Trophoblast cell (in vitro differentiated cells and primary cell): ENCODE data around the gene CLCN7.

Experiments
- DNase-seq, 2 donors: peaks; one replicate each; pipeline ENCODE4 v3.0.0-alpha.2; 2016
- H2AFZ ChIP-seq: 2 replicates; pipeline ENCODE4 v1.6.1; 2013; ENCODE audit warnings: low read length, moderate library complexity, mild to moderate bottlenecking; ENCODE audit not compliant: insufficient read depth, poor library complexity
- H2AK5ac ChIP-seq: 2 replicates; pipeline ENCODE4 v1.6.1; 2013; ENCODE audit warnings: mild to moderate bottlenecking, low read length
- H2BK120ac ChIP-seq: 2 replicates; pipeline ENCODE4 v1.6.1; 2013; ENCODE audit warnings: low read length, mild to moderate bottlenecking, moderate library complexity; ENCODE audit not compliant: insufficient read depth, poor library complexity
- H2BK12ac ChIP-seq: 2 replicates; pipeline ENCODE4 v1.6.1; 2013; ENCODE audit warnings: mild to moderate bottlenecking, low read length, moderate library complexity
- H2BK5ac ChIP-seq: 2 replicates; pipeline ENCODE4 v1.6.1; 2013; ENCODE audit warnings: low read length, low read depth, moderate library complexity, mild to moderate bottlenecking; ENCODE audit not compliant: poor library complexity
- H3K14ac ChIP-seq: 2 replicates; pipeline ENCODE4 v1.6.1; 2013; ENCODE audit warnings: mild to moderate bottlenecking, low read length
- H3K18ac ChIP-seq: 2 replicates; pipeline ENCODE4 v1.6.1; 2013; ENCODE audit warnings: mild to moderate bottlenecking, low read length
- H3K23ac ChIP-seq: 2 replicates; pipeline ENCODE4 v1.6.1; 2013; ENCODE audit warnings: low read length
- H3K27ac ChIP-seq: 2 replicates; pipeline ENCODE4 v1.5.1; 2013; ENCODE audit warnings: low read depth, mild to moderate bottlenecking, inconsistent platforms, low read length, moderate library complexity
- H3K27me3 ChIP-seq: 2 replicates; pipeline ENCODE4 v1.6.1; 2013; ENCODE audit warnings: inconsistent platforms, mild to moderate bottlenecking, low read length, moderate library complexity; ENCODE audit not compliant: insufficient read depth
- H3K36me3 ChIP-seq, 2 experiments: 1 replicate in 1 of 2; 2 replicates in 1 of 2; pipeline ENCODE4 v1.6.1; 2013; ENCODE audit warnings: low read length in 2 of 2, mild to moderate bottlenecking in 2 of 2, moderate library complexity in 1 of 2; ENCODE audit not compliant: insufficient read depth in 2 of 2, control insufficient read depth in 1 of 2
- H3K4ac ChIP-seq: 2 replicates; pipeline ENCODE4 v1.6.1; 2013; ENCODE audit warnings: low read depth, mild to moderate bottlenecking, low read length, moderate library complexity
- H3K4me1 ChIP-seq, 2 experiments: 1 replicate in 1 of 2; 2 replicates in 1 of 2; pipeline ENCODE4 v1.6.1; 2013; ENCODE audit warnings: low read length in 2 of 2, mild to moderate bottlenecking in 2 of 2, moderate library complexity in 1 of 2; ENCODE audit not compliant: insufficient read depth in 2 of 2, control insufficient read depth in 1 of 2
- H3K4me2 ChIP-seq: 2 replicates; pipeline ENCODE4 v1.6.1; 2013; ENCODE audit warnings: inconsistent platforms, mild to moderate bottlenecking, low read length, moderate library complexity
- H3K4me3 ChIP-seq: 2 replicates; pipeline ENCODE4 v1.5.1; 2013; ENCODE audit warnings: mild to moderate bottlenecking, low read depth, low read length, inconsistent platforms
- H3K79me1 ChIP-seq: one replicate; pipeline ENCODE4 v1.6.1; 2013; ENCODE audit warnings: low read length
- H3K79me2 ChIP-seq: 2 replicates; pipeline ENCODE4 v1.6.1; 2013; ENCODE audit warnings: low read length, mild to moderate bottlenecking; ENCODE audit not compliant: control insufficient read depth, insufficient read depth, poor library complexity
- H3K9ac ChIP-seq: 2 replicates; pipeline ENCODE4 v1.6.1; 2013; ENCODE audit warnings: mild to moderate bottlenecking, low read length
- H3K9me3 ChIP-seq: 2 replicates; pipeline ENCODE4 v1.6.1; 2013; ENCODE audit warnings: low read depth, mild to moderate bottlenecking, control low read depth, inconsistent platforms, low read length; ENCODE audit not compliant: insufficient read depth
- H4K12ac ChIP-seq: 2 replicates; pipeline ENCODE4 v1.6.1; 2013; ENCODE audit warnings: low read depth, mild to moderate bottlenecking, low read length, moderate library complexity
- H4K8ac ChIP-seq: 2 replicates; pipeline ENCODE4 v1.6.1; 2013; ENCODE audit warnings: low read depth, mild to moderate bottlenecking, low read length, moderate library complexity
- H4K91ac ChIP-seq: one replicate; pipeline ENCODE4 v1.6.1; 2013; ENCODE audit warnings: low read depth, mild to moderate bottlenecking, low read length, moderate library complexity
- WGBS: extraction: QIAGEN DNeasy Blood & Tissue Kit; methylation state at CpG from one replicate; pipeline ENCODE4 v1.1.7; 2013; ENCODE audit warnings: missing lambda C conversion rate; ENCODE audit not compliant: insufficient read length, insufficient coverage; ENCODE audit errors: extremely low coverage; 5-methylcytosine and 5-hydroxymethylcytosine counted together

CLCN7 gene

DNA sequence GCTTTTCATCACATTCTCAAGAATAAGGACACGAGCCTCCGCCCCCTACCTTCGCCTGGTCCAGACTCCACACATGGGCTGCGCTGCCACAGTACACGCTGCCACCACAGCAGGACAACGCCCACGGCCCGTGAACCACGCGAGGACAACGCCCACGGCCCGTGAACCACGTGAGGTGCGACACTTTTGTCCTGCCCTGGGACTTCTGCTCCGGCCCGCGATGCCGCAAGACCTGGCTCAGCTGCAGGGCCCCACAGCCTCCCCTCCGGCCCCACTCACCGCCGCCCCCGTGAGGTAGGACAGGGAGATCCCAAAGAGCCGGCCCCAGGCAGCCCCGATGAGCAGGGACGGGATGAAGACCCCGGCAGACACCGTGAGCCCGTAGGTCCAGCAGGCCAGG is 24.6 kb downstream of the CLCN7 start:
- Histone ChIP-seq H3K14ac (no peak overlapping the region), H2AFZ (no peak overlapping the region)

DNA sequence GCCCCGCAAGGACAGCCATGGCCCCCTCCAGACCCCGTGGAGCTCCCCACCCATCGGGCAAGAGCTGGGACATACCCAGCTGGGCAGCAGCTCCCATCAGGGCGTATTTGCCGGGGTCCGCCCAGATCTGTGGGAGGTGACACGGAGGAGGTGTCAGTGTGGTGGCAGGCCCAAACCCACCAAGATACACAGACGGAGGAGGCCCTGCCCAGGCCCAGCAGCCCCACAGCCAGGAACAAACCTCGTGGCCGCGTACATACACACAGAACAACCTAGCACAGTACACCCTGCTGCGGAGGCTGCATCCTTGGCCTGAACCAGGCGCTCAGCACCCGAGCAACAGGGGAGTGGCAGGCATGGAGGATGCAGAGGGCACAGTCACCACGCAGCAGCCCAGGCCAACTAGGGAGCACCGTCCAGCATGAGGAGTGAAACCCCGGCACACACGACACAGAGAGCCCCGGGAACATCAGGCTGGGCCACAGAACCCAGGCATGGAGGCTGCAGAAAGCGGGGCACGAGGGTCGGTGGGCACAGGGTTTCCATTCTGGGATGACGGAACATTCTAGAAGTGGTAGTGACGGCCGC is 25.5 kb downstream of the CLCN7 start:
- Histone ChIP-seq H3K27me3 (no peaks in the 10 kb centered on the region), H3K4ac (no peak overlapping the region), H3K36me3 (peaks cover 82 to 85% of the 10 kb centered on the region in 2 experiments), H2BK120ac (no peak overlapping the region), H3K4me2 (no peak overlapping the region), H3K79me1 (no peaks in the 10 kb centered on the region), H2AFZ (no peak overlapping the region), H3K4me3 (no peak overlapping the region), H4K12ac (no peak overlapping the region), H3K4me1 (no peaks in the 10 kb centered on the region), H4K8ac (no peak overlapping the region), H3K23ac (no peak overlapping the region), H3K18ac (no peak overlapping the region), H2BK5ac (no peak overlapping the region), H3K79me2 (no peaks in the 10 kb centered on the region), H2AK5ac (no peak overlapping the region), H2BK12ac (no peak overlapping the region), H3K9ac (no peak overlapping the region), H4K91ac (no peak overlapping the region), H3K9me3 (peaks cover 6% of the 10 kb centered on the region), H3K27ac (no peak overlapping the region), H3K14ac (no peak overlapping the region)
- WGBS = no CpG with 5 or more reads among the region's 25 CpGs
- DNase-seq = no peak

More for the DNA sequence above, 24.6 kb downstream of the CLCN7 start:
- H3K79me1 ChIP-seq = no peaks in the 10 kb centered on the region
- H2BK5ac ChIP-seq = no peak overlapping the region
- H3K27ac ChIP-seq = no peak overlapping the region
- H3K18ac ChIP-seq = no peak overlapping the region
- H4K8ac ChIP-seq = no peak overlapping the region
- H2BK12ac ChIP-seq = no peak overlapping the region
- no peak overlapping the region for H3K4ac ChIP-seq
- no peak overlapping the region for H3K9ac ChIP-seq
- no peaks in the 10 kb centered on the region for H3K27me3 ChIP-seq
- no peaks in the 10 kb centered on the region for H3K79me2 ChIP-seq
- no peak overlapping the region for H4K91ac ChIP-seq
- peak overlapping the region; percentile 3 for H3K4me3 ChIP-seq
- H3K36me3 ChIP-seq = peaks cover 91 to 93% of the 10 kb centered on the region in 2 experiments
- no peak overlapping the region for H4K12ac ChIP-seq
- H3K4me1 ChIP-seq = no peaks in the 10 kb centered on the region
- DNase-seq = no peak
- H3K23ac ChIP-seq = no peak overlapping the region
- no peak overlapping the region for H3K4me2 ChIP-seq
- H2BK120ac ChIP-seq = no peak overlapping the region
- peaks cover 6% of the 10 kb centered on the region for H3K9me3 ChIP-seq
- whole genome bisulfite sequencing = no CpG with 5 or more reads among the region's 29 CpGs
- no peak overlapping the region for H2AK5ac ChIP-seq

DNA sequence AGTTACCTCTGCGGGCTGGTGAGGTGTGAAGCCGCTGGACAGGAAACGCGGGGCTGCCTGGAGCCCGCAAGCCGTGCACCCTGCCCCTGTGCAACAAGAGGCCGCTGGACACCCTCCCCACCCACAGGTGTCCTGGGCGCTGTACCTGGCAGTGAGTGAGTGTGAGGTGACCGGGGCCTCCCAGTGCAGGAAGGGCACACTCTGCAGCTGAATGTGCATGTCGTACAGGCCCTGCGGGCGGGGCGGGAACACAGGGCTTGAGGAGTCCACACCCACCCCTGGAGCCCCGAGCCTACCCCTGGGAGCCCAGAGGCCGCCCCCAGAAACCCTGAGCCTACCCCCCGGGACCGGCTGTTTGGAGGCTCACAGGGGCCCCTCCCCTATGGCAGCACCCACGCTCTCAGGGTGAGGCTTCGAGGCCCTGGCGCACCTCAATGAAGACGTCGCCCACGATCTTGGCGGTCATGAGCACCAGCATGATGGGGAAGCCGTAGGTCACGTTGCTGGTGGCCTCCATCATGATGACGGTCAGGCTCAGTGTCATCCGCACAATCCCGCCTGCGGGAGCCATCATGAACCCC is 26.2 kb downstream of the CLCN7 start:
- DNase-seq = no peak
- Histone ChIP-seq H3K23ac (no peak overlapping the region), H2AK5ac (no peak overlapping the region), H3K9me3 (peaks cover 6% of the 10 kb centered on the region), H4K12ac (no peak overlapping the region), H2BK12ac (no peak overlapping the region), H3K4ac (no peak overlapping the region), H3K9ac (no peak overlapping the region), H3K79me2 (no peaks in the 10 kb centered on the region), H4K8ac (no peak overlapping the region), H3K27ac (no peak overlapping the region), H2BK5ac (no peak overlapping the region), H3K4me3 (no peak overlapping the region), H3K4me2 (no peak overlapping the region), H3K36me3 (peaks cover 75 to 78% of the 10 kb centered on the region in 2 experiments), H3K27me3 (no peaks in the 10 kb centered on the region), H2BK120ac (no peak overlapping the region), H3K14ac (no peak overlapping the region), H2AFZ (no peak overlapping the region), H3K79me1 (no peaks in the 10 kb centered on the region), H3K18ac (no peak overlapping the region), H4K91ac (no peak overlapping the region), H3K4me1 (no peaks in the 10 kb centered on the region)
- no CpG with 5 or more reads among the region's 30 CpGs for WGBS

DNA sequence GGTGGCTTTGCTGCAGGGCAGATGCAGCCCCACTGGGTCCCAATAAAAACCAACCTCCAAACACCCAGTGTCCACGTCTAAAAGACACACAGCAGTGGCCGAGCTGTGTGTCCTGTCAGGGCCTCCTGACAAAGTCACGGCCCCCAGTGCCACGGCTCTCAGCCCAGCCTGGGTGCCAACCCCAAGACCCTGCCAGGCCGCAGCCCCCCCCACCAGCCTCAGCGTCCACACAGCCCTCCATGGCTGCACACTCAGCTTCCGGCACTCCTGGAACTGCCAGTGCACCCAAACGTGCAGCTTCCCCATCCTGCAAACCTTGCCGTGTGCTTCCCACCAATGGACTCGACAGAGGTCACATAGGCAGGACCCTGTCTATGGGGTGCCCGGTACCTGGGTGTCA is 26.9 kb downstream of the CLCN7 start:
- Histone ChIP-seq H3K4me3 (no peak overlapping the region), H3K4me1 (no peaks in the 10 kb centered on the region), H2AK5ac (no peak overlapping the region), H3K23ac (no peak overlapping the region), H4K8ac (no peak overlapping the region), H3K36me3 (peaks cover 70 to 72% of the 10 kb centered on the region in 2 experiments), H4K12ac (no peak overlapping the region), H3K79me1 (no peaks in the 10 kb centered on the region), H3K27me3 (no peaks in the 10 kb centered on the region), H3K9me3 (peaks cover 6% of the 10 kb centered on the region), H2BK5ac (no peak overlapping the region), H3K18ac (no peak overlapping the region), H3K4ac (no peak overlapping the region), H3K27ac (no peak overlapping the region), H2BK120ac (no peak overlapping the region), H3K79me2 (no peaks in the 10 kb centered on the region), H4K91ac (no peak overlapping the region), H3K9ac (peak overlapping the region; percentile 34), H2AFZ (no peak overlapping the region), H3K14ac (no peak overlapping the region), H3K4me2 (no peak overlapping the region), H2BK12ac (no peak overlapping the region)
- no peak for DNase-seq
- no CpG with 5 or more reads among the region's 11 CpGs for WGBS
